Activated gamma-delta T cell treated with Interleukin-2 at 50 U/mL for 16 hours (primary cell): ENCODE results near the gene TMEM151B.
A peak's percentile ranks its signal among the peaks of the same experiment; 100 is the strongest.

ENCODE experiments used
- DNase-seq: peaks from one replicate; pipeline ENCODE4 v3.0.0-alpha.2; 2020

The TMEM151B gene

DNA sequence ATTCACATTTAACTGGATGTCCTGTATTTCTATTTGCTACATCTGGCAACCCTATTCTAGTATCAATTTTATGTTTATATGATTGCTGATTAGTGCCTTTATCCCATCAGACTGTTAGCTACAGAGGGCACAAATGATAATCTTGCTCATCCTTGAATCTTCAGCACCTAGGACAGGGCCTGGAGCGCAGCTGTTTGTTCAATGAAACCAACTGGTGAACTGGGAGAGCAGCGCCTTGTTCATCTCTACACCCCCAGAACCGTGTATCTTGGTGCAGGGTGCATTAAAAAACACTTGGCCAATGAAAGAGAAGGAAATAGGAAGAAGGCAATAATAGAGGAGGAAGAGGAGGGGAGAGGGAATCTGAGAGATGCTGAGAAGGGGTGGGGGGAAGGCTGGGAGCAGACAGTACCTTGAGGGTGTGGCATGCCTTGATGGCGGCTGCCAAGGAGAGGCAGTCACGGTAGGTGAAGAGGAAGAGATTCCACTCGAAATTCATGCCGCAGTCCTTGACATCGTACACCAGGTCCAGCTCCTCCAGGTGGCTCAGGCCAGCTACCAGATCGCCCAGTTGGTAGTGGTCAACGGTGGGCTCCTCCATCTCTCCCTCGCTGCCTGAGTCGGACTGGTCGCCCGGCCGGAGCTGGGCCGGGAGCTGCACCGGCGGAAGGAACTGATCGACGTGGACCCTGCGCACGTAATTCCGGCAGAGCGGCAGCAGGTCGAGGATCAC is 15.5 kb downstream of the TMEM151B start:
- no peak for DNase-seq

DNA sequence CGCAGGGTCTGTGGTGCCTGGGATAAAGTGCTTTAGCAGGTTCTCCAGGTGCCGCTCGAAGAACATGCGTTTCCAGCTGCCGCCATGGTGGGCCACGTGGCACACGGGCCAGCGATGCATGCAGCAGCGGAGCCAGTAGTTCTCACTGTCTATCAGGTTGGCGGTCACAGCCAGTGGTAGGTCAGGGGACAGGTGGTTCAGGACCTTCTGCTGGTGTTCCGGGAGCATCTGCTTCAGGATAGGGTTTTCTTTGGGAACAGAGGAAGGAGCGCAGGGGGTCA is 16.0 kb downstream of the TMEM151B start:
- DNase-seq, result no peak

DNA sequence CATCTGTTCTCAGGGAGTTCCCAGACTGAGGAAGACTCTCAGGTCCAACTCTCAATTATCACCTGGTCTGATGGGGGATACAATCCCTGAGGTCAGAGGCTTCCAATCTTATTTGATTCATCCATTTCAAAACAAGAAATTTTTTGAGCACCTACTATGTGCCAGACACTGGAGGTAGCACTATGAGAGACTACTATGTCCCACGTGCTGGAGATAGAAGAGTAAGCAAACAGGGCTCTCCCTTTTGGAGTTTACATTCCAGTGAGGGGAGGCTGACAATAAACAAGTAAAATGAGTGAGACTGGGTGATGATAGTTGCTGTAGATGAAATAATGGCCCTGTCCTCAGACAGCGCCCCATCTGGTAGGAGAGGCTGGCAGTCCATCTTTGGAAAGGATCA is 16.5 kb downstream of the TMEM151B start:
- DNase-seq, result no peak

- no peak for DNase-seq
Observed at GRCh38 chr6:44289726-44290260, 19.5 kb downstream of the TMEM151B start.

- no peak for DNase-seq
Observed at GRCh38 chr6:44291841-44292240, 21.6 kb downstream of the TMEM151B start.

- DNase-seq, result no peak
Observed at GRCh38 chr6:44292661-44293365, 22.6 kb downstream of the TMEM151B start.

DNA sequence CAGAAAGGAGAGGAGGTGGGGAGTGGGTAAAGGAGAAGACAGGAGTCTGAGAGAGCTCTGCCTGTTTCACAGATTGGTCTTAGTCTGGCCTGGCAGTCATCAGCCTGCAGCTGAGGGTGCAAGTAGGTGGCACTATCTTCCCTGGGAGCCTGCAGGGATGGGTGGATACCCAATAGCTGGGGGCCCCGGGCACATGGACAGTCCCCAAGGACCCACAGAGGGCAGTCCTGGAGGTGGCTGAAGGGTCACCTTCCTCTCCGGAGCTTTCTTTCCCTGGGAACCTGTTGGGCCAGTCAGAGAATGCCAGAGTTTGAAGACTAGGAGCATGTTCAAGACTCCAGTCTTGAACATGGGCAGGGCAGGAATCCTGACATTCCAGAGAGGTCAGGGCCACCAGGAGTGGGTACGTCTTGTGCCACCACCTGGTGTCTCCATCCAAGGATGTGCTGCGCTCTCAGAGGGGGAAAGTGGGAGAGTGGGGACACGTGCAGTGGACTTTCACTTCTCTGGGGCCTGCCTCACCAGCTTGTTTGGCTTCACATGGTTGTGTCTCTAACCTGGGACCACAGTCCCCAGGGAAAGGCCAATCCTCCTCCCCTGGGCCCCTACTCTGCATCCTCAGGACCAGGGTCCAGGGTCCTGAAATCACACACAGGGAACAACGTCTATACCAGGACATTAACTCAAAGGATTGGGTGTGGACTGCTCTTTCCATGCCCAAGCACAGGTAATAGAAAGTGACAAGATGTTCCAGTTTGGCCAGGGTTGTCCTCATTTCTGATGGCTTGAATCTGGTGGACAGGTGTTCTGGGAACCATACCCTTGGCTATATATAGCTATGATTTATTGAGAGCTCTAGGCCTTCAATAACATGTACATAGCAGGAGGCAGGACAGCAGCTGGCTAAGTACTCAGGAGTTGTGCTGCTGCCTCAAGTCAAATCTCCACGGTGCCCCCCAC is 24.9 kb downstream of the TMEM151B start:
- DNase-seq, result no peak

- DNase-seq, result peak; percentile 17
Observed at GRCh38 chr6:44297063-44298038, 27.1 kb downstream of the TMEM151B start.

DNA sequence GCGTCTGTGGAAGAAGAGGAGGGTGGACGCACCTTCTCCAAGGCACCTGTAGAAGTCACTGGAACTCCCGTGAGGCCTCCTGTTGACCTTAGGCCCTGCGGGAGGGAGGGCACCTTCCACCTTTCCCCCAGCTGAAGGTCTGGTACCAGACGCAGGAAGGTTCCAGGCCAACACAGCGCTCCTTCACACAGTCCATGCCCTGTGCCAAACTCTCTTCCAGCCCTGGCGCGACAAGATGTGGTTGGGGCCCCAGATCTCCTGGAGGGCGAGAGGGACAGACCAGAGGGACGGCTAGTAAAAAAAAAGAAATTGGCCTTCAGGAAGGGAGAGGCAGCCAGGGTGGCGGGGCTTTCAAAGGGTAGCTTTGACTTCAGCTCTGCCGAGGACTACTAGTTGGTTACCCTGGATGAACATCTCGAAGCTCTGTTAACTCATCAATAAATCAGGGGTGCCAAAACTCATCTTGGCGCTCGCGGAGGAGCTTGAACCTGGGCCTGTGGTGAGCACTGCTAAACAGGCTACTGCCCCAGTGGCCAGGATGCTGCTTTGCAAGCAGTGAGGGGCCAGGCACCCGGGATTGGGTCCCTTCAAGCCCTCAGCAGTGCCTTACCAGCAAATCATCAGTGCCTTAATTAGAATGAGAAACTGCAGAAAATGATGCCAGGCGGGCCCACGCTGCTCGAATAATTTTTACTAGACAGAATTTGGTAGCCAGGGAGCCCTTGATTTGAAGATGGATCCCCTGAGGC is 28.0 kb downstream of the TMEM151B start:
- no peak for DNase-seq

DNA sequence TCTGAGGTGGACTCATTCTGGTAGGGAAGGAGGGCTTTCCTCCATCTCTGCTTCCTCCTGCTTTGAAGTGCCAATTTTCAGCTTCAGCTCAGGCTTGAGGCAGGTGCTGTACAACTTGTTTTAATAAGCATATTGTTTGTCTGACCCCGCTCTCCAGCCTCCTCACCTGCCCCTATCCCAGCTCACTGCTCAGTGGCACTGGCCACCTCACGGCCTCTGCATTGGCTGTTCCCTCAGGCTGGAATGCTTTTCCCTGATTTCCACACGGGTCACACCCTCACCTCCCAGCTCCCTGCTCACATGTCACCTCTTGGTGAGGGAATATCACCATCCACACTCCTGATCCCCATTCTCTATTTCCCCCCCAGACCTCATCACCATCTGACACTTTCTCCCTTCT is 28.6 kb downstream of the TMEM151B start:
- DNase-seq, result no peak

GRCh38 chr6:44300292-44300823 is 30.1 kb downstream of the TMEM151B start:
- DNase-seq, result no peak

- no peak for DNase-seq
Observed at GRCh38 chr6:44301106-44301505, 30.9 kb downstream of the TMEM151B start.

DNA sequence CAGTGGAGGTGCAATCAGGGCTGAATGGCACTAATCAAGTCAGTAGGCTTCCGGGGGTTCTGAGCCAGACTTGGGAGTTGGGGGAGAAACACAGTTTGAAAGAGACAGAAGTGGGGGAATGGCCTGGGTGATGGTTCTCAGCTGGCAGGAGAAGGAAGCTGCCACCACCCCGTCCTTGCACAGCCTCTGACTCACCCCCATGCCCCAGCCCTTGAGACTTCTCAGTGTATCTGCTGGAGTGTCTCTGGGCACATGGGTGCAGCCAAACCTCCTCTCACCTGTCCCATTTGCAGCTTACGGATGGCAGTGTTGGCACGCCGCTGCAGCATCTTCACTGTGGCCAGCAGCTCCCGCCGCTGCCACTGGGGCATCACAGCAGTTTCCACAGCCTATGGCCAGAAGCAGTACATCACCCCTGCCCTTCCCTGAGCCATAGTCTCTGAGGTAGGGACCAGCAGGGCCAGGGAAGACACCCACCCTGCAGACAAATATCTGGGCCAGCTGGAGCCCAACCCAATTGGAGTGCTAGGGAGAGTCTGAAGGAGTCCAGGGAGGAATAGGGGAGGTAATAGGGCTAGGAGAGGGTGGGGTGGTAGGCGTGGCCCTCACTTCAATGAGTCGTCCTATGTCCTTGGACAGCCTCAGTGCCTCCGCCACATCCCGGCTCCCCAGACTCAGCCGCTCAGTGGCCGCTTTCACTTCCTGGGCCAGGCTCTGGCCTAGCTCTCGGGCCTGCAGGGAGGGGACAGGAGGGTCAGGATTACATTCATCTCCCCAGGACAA is 31.7 kb downstream of the TMEM151B start:
- DNase-seq, result no peak

DNA sequence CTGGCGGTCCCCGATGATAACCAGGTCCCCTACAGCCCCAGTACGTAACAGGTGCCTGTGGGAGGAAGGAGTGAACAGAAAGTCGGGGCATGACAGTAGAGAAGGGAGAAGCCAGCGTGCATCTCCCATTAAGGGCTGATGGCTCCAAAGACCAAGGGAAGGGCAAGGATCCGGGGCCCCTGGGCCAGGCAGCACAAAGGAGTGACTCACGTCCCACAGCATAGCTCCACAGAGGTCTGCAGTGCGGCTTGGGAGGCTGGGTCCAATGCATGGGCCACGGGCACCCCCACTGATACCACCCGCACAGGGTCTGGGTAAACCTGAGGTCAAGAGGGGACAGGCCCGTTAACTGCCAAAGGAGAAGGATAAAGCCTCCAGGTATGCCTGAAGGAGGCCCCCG is 32.6 kb downstream of the TMEM151B start:
- DNase-seq, result no peak

- DNase-seq, result no peak
Observed at GRCh38 chr6:44303842-44304241, 33.6 kb downstream of the TMEM151B start.

GRCh38 chr6:44304282-44305199 is 34.3 kb downstream of the TMEM151B start:
- peak; percentile 46 for DNase-seq

DNA sequence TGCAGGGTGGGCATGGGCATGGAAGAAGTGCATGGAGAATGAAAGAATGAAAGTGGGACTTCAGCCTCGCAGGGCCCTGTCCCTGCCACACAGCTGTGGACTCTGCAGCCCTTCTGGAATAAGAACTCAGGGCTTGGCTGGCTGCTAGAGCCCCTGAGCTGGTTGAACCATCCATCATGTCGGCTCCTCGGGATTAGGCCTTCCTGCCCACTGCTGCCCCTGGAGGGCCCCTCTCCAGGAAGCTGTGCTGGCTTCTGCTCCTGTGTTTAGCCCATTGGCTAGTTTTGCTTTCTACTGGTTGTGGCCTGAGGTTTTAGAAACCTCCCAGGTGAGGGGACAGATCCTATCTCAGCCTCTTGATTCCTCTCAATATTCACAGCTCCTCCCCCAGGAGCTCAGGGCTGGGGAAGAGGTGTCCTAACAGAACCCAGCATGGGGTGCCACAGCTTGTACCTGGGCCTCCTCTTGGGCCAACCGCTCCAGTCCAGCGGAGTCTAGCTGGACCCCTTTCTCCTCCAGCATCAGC is 35.0 kb downstream of the TMEM151B start:
- no peak for DNase-seq

GRCh38 chr6:44306710-44307109 is 36.5 kb downstream of the TMEM151B start:
- DNase-seq, result no peak

GRCh38 chr6:44307217-44307616 is 37.0 kb downstream of the TMEM151B start:
- DNase-seq, result no peak
